ENCODE data around the gene UNC13D. TPM values are rescaled to one million over a fixed set of nuclear protein-coding genes. Genes with fewer than 3 reads are reported as not detected.
"Not testable (repeated sequence)": the region's sequence is repeated elsewhere in the genome, so short reads cannot be mapped to it uniquely, and the experiment has no call there.

Gene UNC13D
- total RNA-seq, 1 experiment from 2014 or later = 0.57 TPM

DNA sequence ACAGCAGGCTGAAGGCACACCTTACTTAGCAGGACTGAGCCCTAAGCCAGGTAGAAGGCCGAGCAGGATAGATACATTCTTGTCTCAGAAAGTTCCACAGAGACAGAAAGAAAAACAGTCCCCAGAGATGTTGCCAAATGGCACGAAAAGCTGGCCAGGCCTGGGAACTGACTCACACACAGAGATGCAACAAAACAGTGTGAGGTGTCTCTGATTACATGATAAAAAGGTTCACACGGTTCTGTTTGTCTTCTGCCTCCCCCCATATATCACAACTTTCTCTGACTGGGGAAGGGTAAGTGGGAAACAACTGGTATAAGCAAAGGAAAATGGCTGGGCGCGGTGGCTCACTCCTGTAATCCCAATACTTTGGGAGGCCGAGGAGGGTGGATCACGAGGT lies 9.2 kb upstream of the UNC13D start:
- no peak for DNase-seq (ENCODE audit: extremely low read depth, low read depth)

DNA sequence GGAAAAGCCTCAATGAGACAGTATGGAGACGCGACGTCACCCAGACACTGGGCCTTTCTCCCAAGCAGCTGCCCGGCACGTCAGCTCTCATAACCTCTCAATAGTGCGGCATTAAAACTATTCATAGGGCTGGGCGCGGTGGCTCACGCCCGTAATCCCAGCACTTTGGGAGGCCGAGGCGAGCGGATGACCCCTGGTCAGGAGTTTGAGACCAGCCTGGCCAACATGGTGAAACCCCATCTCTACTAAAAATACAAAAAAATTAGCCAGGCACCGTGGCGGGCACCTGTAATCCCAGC lies 7.4 kb upstream of the UNC13D start:
- not testable (repeated sequence) for DNase-seq (ENCODE audit: extremely low read depth, low read depth)

DNA sequence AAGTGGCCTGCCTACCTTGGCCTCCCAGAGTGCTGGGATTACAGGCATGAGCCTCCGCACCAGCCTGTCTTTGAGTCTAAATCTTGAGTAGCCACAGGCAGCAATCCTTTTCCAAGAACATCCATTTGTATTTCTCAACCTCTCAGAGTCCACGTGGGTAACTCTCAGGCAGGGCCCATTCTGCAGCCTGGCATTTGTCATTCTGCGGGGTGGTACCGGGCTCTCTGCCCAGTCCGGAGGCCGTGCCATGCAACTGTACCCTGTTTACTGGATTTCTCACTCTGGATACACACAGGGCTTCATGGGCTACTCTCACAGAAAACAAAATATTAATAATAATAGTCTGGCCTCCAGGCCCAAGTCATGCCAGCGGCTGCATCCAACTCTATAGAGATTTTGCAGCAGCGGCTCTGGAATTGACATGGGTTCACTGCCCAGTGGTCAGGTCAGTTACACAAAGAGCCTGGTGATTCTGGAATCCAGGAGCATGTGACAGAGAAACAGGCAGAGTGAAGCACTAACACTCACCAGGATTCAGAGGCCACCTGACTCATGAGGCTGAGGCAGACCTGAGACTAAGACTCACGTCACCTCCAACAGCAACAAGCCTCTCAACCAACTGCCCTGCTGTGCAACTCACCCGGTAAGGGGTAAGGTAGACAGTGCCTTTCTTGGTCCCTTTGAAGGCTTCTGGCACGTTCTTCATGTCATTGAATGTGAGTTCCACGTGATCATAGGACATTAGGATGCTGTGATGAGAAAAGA lies 6.9 kb upstream of the UNC13D start:
- DNase-seq (ENCODE audit: extremely low read depth, low read depth) = no peak

DNA sequence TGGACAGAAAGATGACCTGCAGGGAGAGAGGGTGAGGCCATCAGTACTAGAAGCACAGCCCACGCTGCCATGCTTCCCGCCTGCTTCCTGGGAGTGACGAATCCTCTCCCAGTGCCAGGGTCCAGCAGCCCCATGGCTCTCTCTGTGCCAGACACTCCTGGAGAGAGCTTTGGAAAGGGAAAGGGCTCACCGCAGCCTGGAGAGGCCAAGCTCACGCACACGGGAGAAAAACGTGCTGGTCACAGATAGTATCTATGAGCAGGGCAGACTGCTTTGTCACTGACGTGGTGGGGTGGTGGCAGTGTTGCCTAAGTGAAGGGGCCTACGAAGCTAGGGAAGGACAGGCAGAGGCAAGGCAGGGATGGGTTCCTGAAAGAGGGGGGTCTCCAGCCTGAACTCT lies 5.5 kb upstream of the UNC13D start:
- DNase-seq (ENCODE audit: extremely low read depth, low read depth) = no peak

DNA sequence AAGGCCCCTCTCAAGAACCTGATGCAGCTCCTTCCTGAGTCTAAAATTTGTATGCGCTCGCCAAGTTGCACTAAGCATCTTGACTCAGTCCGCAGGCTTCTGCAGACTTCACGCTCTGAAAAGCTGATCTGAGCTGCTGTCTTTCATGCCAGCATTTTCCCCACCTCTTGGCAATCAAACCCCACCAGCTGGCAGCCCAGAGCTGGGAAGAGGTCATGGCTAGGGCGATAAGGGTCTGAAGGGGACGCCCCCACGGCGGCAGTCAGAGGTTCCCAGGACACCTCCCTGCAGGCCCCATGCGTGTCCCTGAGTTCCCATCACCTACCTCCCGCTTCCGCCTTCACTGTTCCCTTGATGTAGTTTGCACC lies 5.1 kb upstream of the UNC13D start:
- DNase-seq (ENCODE audit: extremely low read depth, low read depth) = no peak

DNA sequence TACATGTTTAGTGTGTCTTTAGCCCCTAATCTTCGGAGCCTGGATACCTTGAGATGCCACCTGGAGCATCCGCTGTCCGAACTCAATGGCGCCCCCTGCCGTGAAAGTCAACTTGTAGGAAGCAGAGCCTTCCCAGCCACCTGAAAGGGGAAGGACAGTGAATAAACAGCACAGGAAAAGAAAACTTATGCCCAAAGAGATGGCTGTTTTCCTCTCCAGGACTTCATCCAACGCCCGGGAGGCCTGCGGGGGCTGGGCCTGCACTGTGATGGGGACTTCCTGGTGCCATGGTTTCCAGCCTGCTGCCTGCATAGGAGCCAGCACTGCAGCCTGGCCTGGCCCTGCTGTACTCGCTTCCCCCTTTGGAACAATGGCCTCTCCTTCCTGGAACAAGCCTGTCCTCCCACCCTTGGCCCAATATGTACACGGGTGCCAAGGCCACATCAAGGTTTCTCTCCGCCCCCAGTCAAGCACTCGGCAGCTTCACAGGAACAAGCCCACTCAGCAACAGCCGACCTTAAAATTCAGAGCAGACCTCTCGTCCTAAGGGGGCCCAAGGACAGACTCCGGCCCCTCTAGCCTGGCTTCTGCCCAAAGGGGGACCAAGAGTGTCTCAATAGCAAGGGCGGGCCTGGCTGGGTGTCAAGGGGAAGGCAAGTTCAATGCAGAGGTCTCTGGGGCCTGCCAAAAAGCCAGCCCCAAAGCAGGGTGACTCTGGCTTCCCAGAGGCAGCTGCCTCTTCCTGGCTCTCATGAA lies 4.5 kb upstream of the UNC13D start:
- peak; percentile 48 for DNase-seq (ENCODE audit: extremely low read depth, low read depth)

DNA sequence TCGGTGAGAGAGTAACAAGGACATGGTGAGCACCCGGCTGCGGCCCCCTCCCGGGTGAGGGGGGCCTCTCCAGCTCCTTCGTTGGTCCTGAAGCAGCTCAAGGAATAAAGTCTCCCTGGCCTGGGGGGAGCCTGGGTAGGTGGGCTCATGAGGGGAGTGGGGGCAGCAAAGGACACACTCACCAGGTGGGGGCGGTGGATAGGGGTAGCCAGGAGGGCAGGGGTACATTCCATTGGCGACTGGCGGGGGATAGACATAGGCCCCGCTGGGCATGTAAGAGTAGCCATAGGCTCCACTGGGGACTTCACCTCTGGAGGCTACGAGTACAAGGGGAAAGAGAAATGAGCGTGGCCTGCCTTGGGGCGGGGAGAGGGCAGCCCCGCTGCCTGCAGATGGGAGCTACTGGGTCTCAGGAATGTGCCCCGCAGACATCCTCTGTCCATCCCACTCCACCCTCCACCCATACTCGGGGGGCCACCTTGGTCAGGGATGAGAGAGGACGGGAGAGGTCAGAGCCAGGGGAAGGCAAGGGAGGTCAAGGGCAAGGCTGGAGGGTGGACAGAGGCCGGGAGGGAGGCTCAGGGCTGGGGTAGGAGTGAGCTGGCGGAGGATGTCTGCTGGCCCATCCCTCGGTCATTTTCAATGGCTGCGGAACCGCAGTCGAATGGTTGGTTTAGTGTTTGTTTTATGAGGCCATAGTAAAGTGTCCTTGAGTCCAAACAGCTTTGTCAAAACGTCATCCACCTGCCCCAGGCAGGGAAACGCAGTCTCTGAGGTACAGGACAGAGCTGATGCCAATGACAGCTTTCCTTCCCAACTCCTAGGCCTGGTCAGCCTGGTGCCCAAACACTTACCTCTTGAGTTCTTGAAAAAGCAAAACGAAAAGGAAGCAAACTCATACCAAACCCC lies 3.7 kb upstream of the UNC13D start:
- DNase-seq (ENCODE audit: extremely low read depth, low read depth) = no peak

DNA sequence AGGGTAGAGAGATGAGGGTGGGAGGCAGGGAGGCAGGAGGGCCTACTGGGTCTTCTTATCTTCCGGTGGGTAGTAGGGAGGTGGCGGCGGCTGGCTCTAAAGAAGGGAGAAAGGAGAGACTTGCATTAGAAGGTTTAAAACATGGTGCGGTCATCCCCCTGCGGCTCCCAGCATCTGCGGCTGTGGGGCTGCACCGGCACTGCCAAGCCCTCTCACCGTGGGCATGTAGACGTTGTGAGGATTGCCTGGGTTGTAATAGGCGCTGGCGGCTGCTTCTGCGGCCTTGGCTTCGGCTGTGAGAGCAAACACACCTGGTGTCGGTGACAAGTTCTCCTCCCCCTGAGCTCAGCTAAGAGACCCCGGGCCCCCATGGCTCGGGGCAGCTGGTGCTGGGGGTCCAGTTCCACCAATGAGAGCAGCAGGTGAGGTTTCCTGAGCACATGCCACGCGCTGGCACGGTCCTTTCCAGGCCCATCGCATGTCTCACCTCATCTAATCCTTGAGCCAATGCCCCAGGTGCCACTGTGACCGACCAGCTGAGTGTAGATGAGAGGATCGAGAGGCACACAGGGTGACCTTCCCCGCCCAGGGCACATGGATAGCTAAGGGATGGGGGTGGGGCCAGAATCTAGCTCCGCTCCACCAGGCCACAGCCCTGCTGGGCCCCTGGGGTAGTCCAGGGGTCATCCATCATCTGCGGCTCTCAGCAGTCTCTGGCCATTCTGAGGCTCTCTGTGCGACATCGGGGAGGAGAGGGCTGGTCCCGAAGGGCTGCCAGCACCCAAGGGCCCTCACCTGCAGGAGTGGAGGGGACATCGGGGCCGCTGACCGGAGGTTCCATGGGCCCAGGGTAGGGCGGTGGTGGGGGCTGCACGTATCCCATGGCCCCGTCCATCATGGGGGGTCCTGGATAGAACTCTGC lies 2.7 kb upstream of the UNC13D start:
- no peak for DNase-seq (ENCODE audit: extremely low read depth, low read depth)

DNA sequence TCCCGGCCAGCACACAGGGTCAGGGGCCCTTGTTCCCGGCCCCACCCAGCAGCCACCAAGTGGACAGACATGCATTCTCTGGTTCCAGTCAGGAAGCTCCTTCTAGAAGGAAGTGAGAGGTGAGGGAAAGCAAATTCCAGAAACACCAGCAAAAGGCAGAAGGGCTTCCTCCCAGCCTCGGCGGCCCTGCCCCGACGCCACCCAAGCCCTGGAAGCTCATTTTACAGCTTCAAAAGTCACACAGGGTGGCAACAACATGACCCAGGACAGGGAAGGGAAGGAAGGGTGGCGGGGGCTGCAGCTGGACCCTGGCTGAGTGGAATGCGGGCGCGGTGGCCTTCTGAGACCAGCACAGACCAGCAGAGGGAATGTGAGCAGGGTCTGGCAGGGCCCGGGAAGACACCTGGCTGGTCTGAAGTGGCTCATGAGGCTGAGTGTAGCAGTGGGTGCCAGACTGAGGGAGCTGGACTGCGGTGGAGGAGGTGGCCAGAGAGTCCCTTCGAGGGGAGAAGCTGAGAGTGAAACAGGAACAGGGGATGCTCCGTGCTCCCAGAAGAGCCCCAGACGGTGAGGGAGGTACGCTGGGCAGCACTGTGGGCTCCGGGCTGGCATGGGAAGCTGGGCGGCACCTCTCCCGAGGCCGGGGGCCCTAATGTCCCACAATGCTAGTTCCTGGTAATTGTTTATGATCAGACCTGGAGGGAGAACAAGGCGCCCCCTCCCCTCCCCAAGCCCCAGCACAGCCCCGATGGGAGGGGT lies 1.9 kb upstream of the UNC13D start:
- no peak for DNase-seq (ENCODE audit: extremely low read depth, low read depth)

DNA sequence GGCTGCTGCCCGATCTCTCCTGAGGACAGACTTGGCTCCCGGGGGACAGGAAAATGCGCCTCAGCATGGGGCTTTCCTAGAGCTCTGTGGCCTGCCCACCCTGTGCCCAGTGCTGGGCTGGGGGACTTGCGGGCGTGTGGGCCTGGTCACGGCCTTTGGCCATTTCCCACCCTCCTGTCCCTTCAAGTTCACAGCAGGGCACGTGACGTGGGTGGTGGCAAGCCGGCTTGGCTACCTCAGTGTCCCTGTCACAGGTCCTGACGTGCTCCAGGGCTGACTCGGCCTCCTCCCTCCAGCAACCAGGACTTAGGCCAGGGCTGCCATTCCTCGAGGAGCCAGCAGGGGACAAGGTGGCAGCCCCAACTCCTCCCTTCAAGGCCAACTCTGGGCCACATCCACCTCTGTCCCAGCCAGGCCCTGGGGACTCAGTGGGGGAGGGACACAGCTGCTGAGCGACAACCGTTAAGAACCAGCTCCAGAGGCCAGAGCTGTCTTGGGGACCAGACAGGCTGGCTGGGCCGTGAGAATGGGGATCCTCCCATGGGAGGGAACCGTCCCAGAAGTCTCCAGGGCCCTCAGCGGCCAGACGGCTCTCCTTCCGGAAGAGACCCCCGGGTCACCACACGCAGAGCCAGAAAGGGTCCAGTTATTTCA lies 981 bp upstream of the UNC13D start:
- DNase-seq (ENCODE audit: extremely low read depth, low read depth) = peak; percentile 78

DNA sequence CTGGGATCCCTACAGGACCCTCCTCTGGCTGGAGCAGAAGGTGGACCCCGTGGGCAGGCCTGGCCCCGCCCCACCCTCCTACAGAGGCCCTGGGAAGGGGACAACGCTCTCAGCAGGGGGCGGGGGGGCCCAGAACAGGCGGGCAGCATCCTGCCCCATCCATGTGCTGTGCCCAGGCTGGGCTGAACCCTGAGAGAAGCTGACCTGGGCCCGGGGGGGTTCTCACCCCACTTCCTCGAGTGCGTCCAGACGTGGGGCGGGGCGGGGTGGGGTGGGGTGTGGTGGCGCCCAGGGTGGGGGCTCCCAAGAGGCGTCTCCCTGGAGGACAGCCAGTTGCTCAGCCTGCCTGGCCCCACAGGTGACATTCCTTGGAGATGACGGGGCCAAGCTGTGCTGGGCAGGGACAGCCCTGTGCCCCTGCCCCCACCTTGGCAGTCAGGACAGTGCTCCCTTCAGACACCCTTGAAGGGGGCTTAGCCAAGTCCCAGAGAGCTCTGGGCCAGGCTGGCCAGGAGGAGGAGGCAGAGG lies 390 bp upstream of the UNC13D start:
- no peak for DNase-seq (ENCODE audit: extremely low read depth, low read depth)

DNA sequence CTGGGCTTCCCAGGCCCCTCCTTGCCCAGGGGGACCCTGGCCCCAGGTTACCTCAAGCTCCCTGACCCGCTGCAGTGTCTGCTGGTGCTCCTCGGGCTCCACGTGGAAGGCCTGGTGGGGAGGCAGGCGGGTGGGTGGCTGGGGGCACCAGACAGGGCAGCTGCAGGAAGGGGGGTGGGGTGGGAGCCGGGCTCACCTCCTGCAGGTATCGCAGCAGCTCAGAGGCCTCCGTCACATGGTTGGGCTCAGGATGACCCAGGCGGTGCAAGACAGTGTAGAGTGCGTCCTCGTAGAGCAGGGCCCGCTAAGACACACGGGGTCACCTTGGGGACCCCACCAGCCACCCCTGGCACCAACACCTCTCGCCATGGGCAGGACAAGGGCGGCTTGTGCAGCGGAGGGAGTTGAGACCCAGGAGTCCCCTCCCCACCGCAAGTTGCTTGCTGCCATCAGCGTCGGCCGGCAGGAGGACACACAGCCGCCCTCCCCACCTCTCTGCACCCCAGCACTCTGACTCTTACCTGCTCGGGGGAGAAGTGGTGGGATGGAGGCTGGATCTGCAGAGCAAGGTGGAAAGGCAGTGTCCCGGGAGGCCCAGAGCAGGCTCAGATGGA lies 1.1 kb downstream of the UNC13D start:
- DNase-seq (ENCODE audit: extremely low read depth, low read depth) = no peak

DNA sequence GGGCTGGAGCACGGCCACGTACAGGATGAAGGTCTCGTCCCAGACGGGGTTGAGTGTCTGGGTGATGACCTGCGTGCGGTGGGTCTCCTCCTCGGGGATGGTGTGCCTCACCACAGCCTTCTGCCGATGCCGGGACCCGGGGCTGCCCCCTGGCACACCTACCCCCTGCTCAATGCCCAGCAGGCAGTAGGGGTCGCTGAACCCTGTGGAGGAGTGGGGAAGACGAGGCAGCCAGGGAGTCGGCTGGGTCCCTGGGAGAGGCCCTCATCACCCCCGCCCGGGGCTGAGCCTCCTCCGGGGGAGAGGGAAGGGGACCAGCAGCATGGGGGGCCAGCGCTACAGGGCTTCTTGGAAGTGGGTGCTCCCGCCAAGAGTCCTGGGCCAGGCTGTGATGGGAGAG lies 1.8 kb downstream of the UNC13D start:
- DNase-seq (ENCODE audit: extremely low read depth, low read depth) = no peak

DNA sequence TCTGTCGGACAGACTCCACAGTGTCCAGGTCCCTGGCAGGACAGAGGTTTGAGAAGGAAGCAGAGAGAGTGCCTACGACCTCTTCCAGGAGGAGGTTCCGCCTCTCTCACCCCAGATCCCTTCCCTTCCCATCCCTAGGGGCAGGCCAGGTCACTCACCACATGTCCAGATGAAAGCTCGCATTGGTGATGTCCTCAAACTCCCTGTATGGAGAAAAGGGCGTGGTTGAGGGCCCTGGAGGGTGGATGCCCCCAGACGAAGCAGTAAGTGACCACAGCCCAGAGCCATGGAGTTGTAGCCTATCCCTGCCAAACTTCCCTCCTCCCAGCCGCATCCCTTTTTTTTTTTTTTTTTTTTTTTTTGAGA lies 3.4 kb downstream of the UNC13D start:
- no peak for DNase-seq (ENCODE audit: extremely low read depth, low read depth)

DNA sequence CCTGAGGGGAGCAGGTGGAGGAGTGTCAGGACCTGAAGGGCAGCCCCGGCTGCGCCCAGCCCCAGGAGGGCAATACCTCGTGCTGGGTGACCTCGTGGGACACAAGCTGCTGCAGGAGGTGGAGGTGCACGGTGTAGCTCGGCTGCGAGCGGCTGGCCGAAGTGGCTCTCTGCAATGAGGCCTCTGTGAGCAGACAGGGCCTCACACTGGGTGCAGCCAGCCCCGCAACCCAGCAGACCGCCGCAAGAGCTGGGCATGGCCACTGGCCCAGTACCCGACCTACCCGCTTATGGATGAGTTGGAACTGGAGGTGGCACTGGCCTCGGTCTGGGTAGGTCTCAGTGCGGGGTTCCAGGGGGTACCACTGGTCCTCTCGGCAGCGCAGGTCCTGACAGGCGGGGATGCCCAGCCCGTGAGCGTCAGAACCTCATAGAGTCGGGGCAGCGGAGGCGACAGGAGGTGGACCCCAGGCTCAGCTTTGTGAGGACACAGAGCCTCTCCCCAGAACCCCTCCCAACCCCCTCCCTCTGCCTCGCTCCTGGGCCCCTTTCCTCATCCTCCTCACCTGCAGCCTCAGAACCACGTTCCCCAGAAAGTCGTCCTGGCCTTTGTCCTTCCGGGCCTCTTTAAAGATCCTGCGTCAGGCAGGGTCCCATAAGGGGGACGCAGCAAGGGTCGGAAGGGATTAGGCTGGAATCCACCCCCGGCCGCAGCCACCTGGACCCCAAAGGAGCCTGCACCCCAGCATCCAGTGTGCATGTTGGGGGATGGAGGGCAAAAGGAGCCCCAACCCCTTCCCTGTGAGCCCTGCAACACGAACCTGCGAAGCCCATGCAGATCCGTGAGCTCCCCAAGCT lies 4.0 kb downstream of the UNC13D start:
- no peak for DNase-seq (ENCODE audit: extremely low read depth, low read depth)

DNA sequence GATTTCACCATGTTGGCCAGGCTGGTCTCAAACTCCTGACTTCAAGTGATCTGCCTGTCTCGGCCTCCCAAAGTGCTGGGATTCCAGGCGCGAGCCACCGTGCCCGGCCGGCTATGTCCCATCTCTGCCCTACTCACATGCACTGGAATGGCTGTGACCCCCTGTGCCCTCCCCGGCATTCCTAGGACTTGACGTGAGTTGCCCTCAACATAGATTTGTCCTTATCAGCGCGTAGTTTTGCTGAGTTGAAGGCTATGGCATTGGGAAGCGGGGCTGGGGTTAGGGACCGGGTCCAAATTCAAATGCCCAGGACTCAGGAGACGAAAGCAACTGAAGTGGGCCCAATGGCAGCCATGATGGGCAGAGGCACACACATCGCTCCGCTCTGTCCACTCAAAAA lies 5.8 kb downstream of the UNC13D start:
- DNase-seq (ENCODE audit: extremely low read depth, low read depth) = no peak

DNA sequence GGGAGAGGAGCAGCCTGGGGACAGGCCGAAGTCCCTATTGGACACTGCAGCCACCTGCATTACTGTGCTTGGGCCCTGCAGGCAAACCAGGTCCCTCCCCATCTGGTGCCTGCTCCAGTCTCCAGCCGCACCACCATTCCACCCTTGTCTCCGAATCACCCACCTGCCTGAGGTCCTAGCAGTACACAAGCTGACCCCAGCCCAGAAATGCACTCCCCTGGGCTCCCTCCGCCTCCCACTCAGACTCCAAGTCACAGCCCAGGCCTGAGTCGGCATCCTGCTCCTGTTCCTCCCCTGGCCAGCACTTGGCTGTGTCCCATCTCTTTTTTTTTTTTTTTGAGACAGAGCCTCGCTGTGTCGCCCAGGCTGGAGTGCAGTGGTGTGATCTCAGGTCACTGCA lies 6.3 kb downstream of the UNC13D start:
- no peak for DNase-seq (ENCODE audit: extremely low read depth, low read depth)

DNA sequence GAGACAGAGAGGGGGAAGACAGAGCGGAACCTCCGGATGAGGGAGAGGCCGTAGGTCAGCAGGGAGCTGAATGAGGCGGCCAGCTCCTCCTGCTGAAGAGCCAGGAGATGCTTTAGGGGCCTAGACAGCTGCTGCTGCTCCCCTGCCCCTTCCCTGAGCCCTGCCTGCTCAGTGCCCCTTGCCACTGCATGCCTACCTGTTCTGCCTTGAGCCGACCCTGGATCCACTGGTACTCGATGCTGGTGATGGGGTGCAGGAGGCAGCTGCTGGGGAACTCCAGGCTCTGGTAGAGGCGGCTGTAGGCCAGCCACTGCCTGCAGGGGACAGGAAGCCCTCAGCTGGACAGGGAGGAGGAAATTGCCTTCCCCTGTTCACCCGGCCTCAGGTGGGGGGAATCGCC lies 7.6 kb downstream of the UNC13D start:
- no peak for DNase-seq (ENCODE audit: extremely low read depth, low read depth)
